Stimulated activated CD8-positive, alpha-beta memory T cell treated with anti-CD3 and anti-CD28 coated beads, Interleukin-12 subunit alpha, Interleukin-12 subunit beta, amount 100 ng/mL, for 1 hour (primary cell): ENCODE measurements around the gene F10.

Experiments used
- DNase-seq: peaks from one replicate; pipeline ENCODE4 v3.0.0-alpha.2; 2020; ENCODE audit warnings: low read depth

F10 gene

GRCh38 chr13:113086991-113087922 lies 35.3 kb upstream of the F10 start:
- no peak for DNase-seq

- no peak for DNase-seq
These were observed 34.5 kb upstream of the F10 start for GRCh38 chr13:113087923-113088690.

GRCh38 chr13:113088691-113089020 lies 33.9 kb upstream of the F10 start:
- DNase-seq, result no peak

GRCh38 chr13:113089693-113090414 lies 32.7 kb upstream of the F10 start:
- no peak for DNase-seq

GRCh38 chr13:113090415-113090770 lies 32.2 kb upstream of the F10 start:
- DNase-seq, result no peak

- DNase-seq, result no peak
These were observed 31.8 kb upstream of the F10 start for GRCh38 chr13:113090806-113091205.

- DNase-seq, result no peak
These were observed 31.3 kb upstream of the F10 start for GRCh38 chr13:113091211-113091771.

- DNase-seq, result no peak
These were observed 30.5 kb upstream of the F10 start for GRCh38 chr13:113091891-113092775.

- DNase-seq, result no peak
These were observed 29.6 kb upstream of the F10 start for GRCh38 chr13:113092776-113093579.

- DNase-seq, result no peak
These were observed 28.8 kb upstream of the F10 start for GRCh38 chr13:113093580-113094409.

GRCh38 chr13:113094410-113094800 lies 28.2 kb upstream of the F10 start:
- no peak for DNase-seq

- DNase-seq, result no peak
These were observed 27.2 kb upstream of the F10 start for GRCh38 chr13:113095146-113096051.

GRCh38 chr13:113096052-113096744 lies 26.4 kb upstream of the F10 start:
- no peak for DNase-seq

GRCh38 chr13:113096745-113097305 lies 25.8 kb upstream of the F10 start:
- DNase-seq, result no peak

- DNase-seq, result no peak
These were observed 24.9 kb upstream of the F10 start for GRCh38 chr13:113097651-113098050.

GRCh38 chr13:113098162-113098732 lies 24.4 kb upstream of the F10 start:
- no peak for DNase-seq

GRCh38 chr13:113099142-113099541 lies 23.5 kb upstream of the F10 start:
- no peak for DNase-seq
